HEK293 (cell line): Measurements from ENCODE around the gene KDELR1.

Source experiments
- CTCF ChIA-PET: fragments of 350-600 bp; formaldehyde crosslinking; extraction: SDS; loops from one replicate; lab custom pipeline; 2021; ENCODE audit warnings: antibody characterized with exemption; lab: Yijun Ruan, JAX
- POLR2A ChIA-PET: fragments of 300-600 bp; formaldehyde crosslinking; extraction: SDS; loops from one replicate; lab custom pipeline; 2020; ENCODE audit warnings: antibody characterized with exemption, inconsistent platforms; lab: Yijun Ruan, JAX
- H3K27ac ChIP-seq: fragments of 200-500 bp; sonication (Bioruptor generic); 2 replicates; pipeline ENCODE4 v1.5.1; 2014; ENCODE audit warnings: low read depth, low read length, control low read depth, inconsistent platforms; ENCODE audit errors: extremely low read depth
- H3K36me3 ChIP-seq, 2 experiments: fragments of 200-500 bp in 1 of 2; sonication (Bioruptor generic) in 1 of 2; 1 replicate in 1 of 2; 2 replicates in 1 of 2; pipeline ENCODE4 v1.5.1; 2014 to 2017; ENCODE audit warnings: inconsistent platforms in 2 of 2, low read length in 2 of 2; ENCODE audit not compliant: control insufficient read depth in 2 of 2, insufficient read depth in 1 of 2
- H3K4me1 ChIP-seq: fragments of 200-500 bp; sonication (Bioruptor generic); 2 replicates; pipeline ENCODE4 v1.5.1; 2014; ENCODE audit warnings: mild to moderate bottlenecking, low read length, inconsistent platforms; ENCODE audit not compliant: control insufficient read depth, insufficient read depth
- H3K4me3 ChIP-seq: 2 replicates; pipeline ENCODE4 v1.5.1; 2011; ENCODE audit warnings: low read depth, mild to moderate bottlenecking, control low read depth, low read length, moderate library complexity
- H3K9me3 ChIP-seq: fragments of 200-500 bp; sonication (Bioruptor generic); 2 replicates; pipeline ENCODE4 v1.5.1; 2014; ENCODE audit warnings: low read depth, low read length, inconsistent platforms; ENCODE audit not compliant: control insufficient read depth, insufficient read depth
- BCL11A ChIP-seq: fragments of 450-650 bp; formaldehyde crosslinking; IDR thresholded peaks from 2 replicates; pipeline ENCODE4 v1.5.1; 2016; ENCODE audit warnings: low read depth, missing biosample characterization, missing genetic modification characterization
- OVOL3 ChIP-seq: fragments of 450-650 bp; formaldehyde crosslinking; IDR thresholded peaks from 2 replicates; pipeline ENCODE4 v1.5.1; 2016; ENCODE audit warnings: missing biosample characterization, missing genetic modification characterization
- PBX3 ChIP-seq: sonication (generic); formaldehyde crosslinking; IDR thresholded peaks from 2 replicates; pipeline ENCODE4 v1.8.1; 2022; ENCODE audit warnings: mild to moderate bottlenecking, moderate library complexity, missing genetic modification reagents
- TRIM28 ChIP-seq: IDR thresholded peaks from 2 replicates; pipeline ENCODE4 v1.6.1; 2011; ENCODE audit warnings: low read length, control low read depth, borderline replicate concordance
- ZBTB11 ChIP-seq: fragments of 450-650 bp; formaldehyde crosslinking; conservative IDR thresholded peaks from 2 replicates; pipeline ENCODE4 v1.5.1; 2016; ENCODE audit warnings: low read depth, missing biosample characterization, missing genetic modification characterization
- ZFHX2 ChIP-seq: fragments of 450-650 bp; formaldehyde crosslinking; conservative IDR thresholded peaks from 2 replicates; pipeline ENCODE4 v1.5.1; 2016; ENCODE audit warnings: missing biosample characterization, missing genetic modification characterization
- ZFP41 ChIP-seq: fragments of 450-650 bp; formaldehyde crosslinking; IDR thresholded peaks from 2 replicates; pipeline ENCODE4 v1.5.1; 2016; ENCODE audit warnings: missing biosample characterization, missing genetic modification characterization, borderline replicate concordance
- ZNF121 ChIP-seq: fragments of 450-650 bp; formaldehyde crosslinking; IDR thresholded peaks from 2 replicates; pipeline ENCODE4 v1.5.1; 2016; ENCODE audit warnings: missing biosample characterization, missing genetic modification characterization
- ZNF16 ChIP-seq: fragments of 450-650 bp; formaldehyde crosslinking; IDR thresholded peaks from 2 replicates; pipeline ENCODE4 v1.5.1; 2016; ENCODE audit warnings: low read depth, missing biosample characterization, missing genetic modification characterization
- ZNF23 ChIP-seq: fragments of 450-650 bp; formaldehyde crosslinking; IDR thresholded peaks from 2 replicates; pipeline ENCODE4 v1.5.1; 2016; ENCODE audit warnings: missing biosample characterization, missing genetic modification characterization, borderline replicate concordance
- ZNF24 ChIP-seq: fragments of 450-650 bp; formaldehyde crosslinking; IDR thresholded peaks from 2 replicates; pipeline ENCODE4 v1.5.1; 2016; ENCODE audit warnings: missing biosample characterization, missing genetic modification characterization
- ZNF280D ChIP-seq: fragments of 450-650 bp; formaldehyde crosslinking; IDR thresholded peaks from 2 replicates; pipeline ENCODE4 v1.5.1; 2016; ENCODE audit warnings: missing biosample characterization, missing genetic modification characterization
- ZNF335 ChIP-seq: fragments of 450-650 bp; formaldehyde crosslinking; conservative IDR thresholded peaks from 2 replicates; pipeline ENCODE4 v1.5.1; 2016; ENCODE audit warnings: missing biosample characterization, missing genetic modification characterization
- ZNF341 ChIP-seq: fragments of 450-650 bp; formaldehyde crosslinking; IDR thresholded peaks from 2 replicates; pipeline ENCODE4; 2016; ENCODE audit warnings: low read depth, missing biosample characterization, missing genetic modification characterization
- ZNF394 ChIP-seq: fragments of 450-650 bp; formaldehyde crosslinking; IDR thresholded peaks from 2 replicates; pipeline ENCODE4 v1.5.1; 2016; ENCODE audit warnings: missing biosample characterization, missing genetic modification characterization, mild to moderate bottlenecking, moderate library complexity, borderline replicate concordance
- ZNF416 ChIP-seq: fragments of 450-650 bp; formaldehyde crosslinking; IDR thresholded peaks from 2 replicates; pipeline ENCODE4 v1.5.1; 2016; ENCODE audit warnings: missing biosample characterization, missing genetic modification characterization
- ZNF433 ChIP-seq: fragments of 450-650 bp; formaldehyde crosslinking; IDR thresholded peaks from 2 replicates; pipeline ENCODE4 v1.5.1; 2016; ENCODE audit warnings: missing biosample characterization, missing genetic modification characterization, low read depth
- ZNF513 ChIP-seq: fragments of 450-650 bp; IDR thresholded peaks from 2 replicates; pipeline ENCODE4 v1.5.1; 2018; ENCODE audit warnings: missing biosample characterization, missing genetic modification characterization
- ZNF600 ChIP-seq: fragments of 450-650 bp; formaldehyde crosslinking; IDR thresholded peaks from 2 replicates; pipeline ENCODE4 v1.5.1; 2016; ENCODE audit warnings: missing biosample characterization, missing genetic modification characterization
- ZNF660 ChIP-seq: fragments of 450-650 bp; IDR thresholded peaks from 2 replicates; pipeline ENCODE4 v1.5.1; 2018; ENCODE audit warnings: missing biosample characterization, mild to moderate bottlenecking, missing genetic modification characterization
- ZNF677 ChIP-seq: fragments of 450-650 bp; IDR thresholded peaks from 2 replicates; pipeline ENCODE4 v1.5.0; 2018; ENCODE audit warnings: missing biosample characterization, mild to moderate bottlenecking, missing genetic modification characterization, moderate library complexity
- ZNF843 ChIP-seq: fragments of 450-650 bp; formaldehyde crosslinking; IDR thresholded peaks from 2 replicates; pipeline ENCODE4 v1.5.1; 2016; ENCODE audit warnings: missing biosample characterization, missing genetic modification characterization

The KDELR1 gene

GRCh38 chr19:48379058-48379457 lies 12.3 kb downstream of the KDELR1 start (continued):
- no peak for TF ChIP-seq OVOL3
- no peak for TF ChIP-seq ZNF335 (tag by site-specific recombination)
- TF ChIP-seq ZNF660 (tag by site-specific recombination) = no peak
- no peak for TF ChIP-seq ZNF513 (tag by site-specific recombination)
- no peak for TF ChIP-seq ZNF24 (tag by site-specific recombination)
- TF ChIP-seq ZFHX2 (tag by site-specific recombination) = no peak
- TF ChIP-seq ZFP41 = no peak
- no peak for TF ChIP-seq ZNF16

GRCh38 chr19:48378194-48378570 lies 13.2 kb downstream of the KDELR1 start:
- Histone ChIP-seq H3K9me3 (no peaks in the 10 kb centered on the region), H3K36me3 (peaks cover 10 to 16% of the 10 kb centered on the region in 2 experiments)
- TF ChIP-seq ZNF660 (tag by site-specific recombination) (no peak), ZNF433 (tag by site-specific recombination) (no peak), BCL11A (no peak), ZNF121 (tag by site-specific recombination) (no peak), ZNF416 (tag by site-specific recombination) (no peak), TRIM28 (no peak), ZNF843 (tag by site-specific recombination) (no peak), PBX3 (CRISPR knock-in tag) (no peak), ZNF677 (tag by site-specific recombination) (no peak), ZNF394 (tag by site-specific recombination) (no peak), ZNF280D (tag by site-specific recombination) (no peak), ZNF23 (tag by site-specific recombination) (no peak), ZNF600 (tag by site-specific recombination) (no peak), ZBTB11 (no peak), ZNF341 (tag by site-specific recombination) (no peak)
- TF ChIP-seq, all 188 proteins: peak for 0
- CTCF ChIA-PET = no interaction called here
- Histone ChIP-seq H3K4me3 (no peak overlapping the region), H3K27ac (no peak overlapping the region), H3K4me1 (peaks cover 5% of the 10 kb centered on the region)
- POLR2A ChIA-PET = no interaction called here
